Neural cell (in vitro differentiated cells): ENCODE results near the gene CA5A. TPM values are rescaled to one million over a fixed set of nuclear protein-coding genes. Genes with fewer than 3 reads are reported as not detected.
"Not testable (repeated sequence)": the region's sequence is repeated elsewhere in the genome, so short reads cannot be mapped to it uniquely, and the experiment has no call there.

ENCODE experiments used
- H2AFZ ChIP-seq: fragments of 200-600, 300-800 bp; sonication (generic), shearing (Covaris generic); 2 replicates; pipeline ENCODE4 v1.6.0; 2014; ENCODE audit warnings: low read depth, mild to moderate bottlenecking, antibody characterized with exemption, low read length, moderate library complexity
- H3F3A ChIP-seq: fragments of 200-600 bp; shearing (Covaris generic); 2 replicates; pipeline ENCODE4 v1.6.1; 2016; ENCODE audit warnings: mild to moderate bottlenecking, moderate library complexity, mixed read lengths, antibody characterized with exemption, low read length; ENCODE audit not compliant: insufficient read depth, poor library complexity, severe bottlenecking
- H3K27ac ChIP-seq: fragments of 200-600, 300-800 bp; sonication (generic), shearing (Covaris generic); 2 replicates; pipeline ENCODE4 v1.5.1; 2014; ENCODE audit warnings: mild to moderate bottlenecking, low read length, moderate library complexity
- H3K27me3 ChIP-seq: fragments of 300-800, 200-600 bp; sonication (generic), shearing (Covaris generic); 2 replicates; pipeline ENCODE4 v1.6.0; 2014; ENCODE audit warnings: mild to moderate bottlenecking, low read depth, low read length, moderate library complexity; ENCODE audit not compliant: insufficient read depth
- H3K36me3 ChIP-seq: fragments of 300-800, 200-600 bp; sonication (generic), shearing (Covaris generic); 2 replicates; pipeline ENCODE4 v1.5.1; 2014; ENCODE audit warnings: mild to moderate bottlenecking, antibody characterized with exemption, low read length, moderate library complexity; ENCODE audit not compliant: insufficient read depth
- H3K4me2 ChIP-seq: fragments of 300-800, 200-600 bp; sonication (generic), shearing (Covaris generic); 2 replicates; pipeline ENCODE4 v1.6.0; 2014; ENCODE audit warnings: mild to moderate bottlenecking, low read length
- H3K4me3 ChIP-seq: fragments of 300-800, 200-600 bp; sonication (generic), shearing (Covaris generic); 2 replicates; pipeline ENCODE4 v1.5.1; 2014; ENCODE audit warnings: mild to moderate bottlenecking, low read length, moderate library complexity
- H3K79me2 ChIP-seq: fragments of 200-600 bp; shearing (Covaris generic); replicated peaks from 2 replicates; pipeline ENCODE4 v1.6.0; 2014; ENCODE audit warnings: mild to moderate bottlenecking, low read length, moderate library complexity; ENCODE audit not compliant: insufficient read depth
- H3K9ac ChIP-seq: fragments of 300-800, 200-600 bp; sonication (generic), shearing (Covaris generic); 2 replicates; pipeline ENCODE4 v1.6.1; 2016; ENCODE audit warnings: mild to moderate bottlenecking, low read length, mixed read lengths
- H3K9me2 ChIP-seq: fragments of 200-600 bp; shearing (Covaris generic); 2 replicates; pipeline ENCODE4 v1.6.1; 2016; ENCODE audit warnings: mild to moderate bottlenecking, low read length, mixed read lengths; ENCODE audit not compliant: insufficient read depth
- H3K9me3 ChIP-seq: fragments of 200-600, 300-800 bp; sonication (generic), shearing (Covaris generic); 2 replicates; pipeline ENCODE4 v1.6.1; 2016; ENCODE audit warnings: mild to moderate bottlenecking, mixed run types, low read length, moderate library complexity, mixed read lengths
- H4K20me1 ChIP-seq: fragments of 200-600 bp; shearing (Covaris generic); 2 replicates; pipeline ENCODE4 v1.6.1; 2016; ENCODE audit warnings: mild to moderate bottlenecking, mixed run types; ENCODE audit not compliant: insufficient read depth
- EP300 ChIP-seq: fragments of 450-650 bp; conservative IDR thresholded peaks from 2 replicates; pipeline ENCODE4 v1.6.1; 2014; ENCODE audit warnings: antibody characterized with exemption, mild to moderate bottlenecking, moderate library complexity; ENCODE audit not compliant: poor library complexity, severe bottlenecking
- EZH2 ChIP-seq: fragments of 200-600, 300-800 bp; shearing (Covaris generic), sonication (generic); IDR thresholded peaks from 2 replicates; pipeline ENCODE4 v1.6.1; 2014; ENCODE audit warnings: antibody characterized with exemption, low read length, borderline replicate concordance, mild to moderate bottlenecking; ENCODE audit not compliant: insufficient read depth, poor library complexity, severe bottlenecking
- MXI1 ChIP-seq: fragments of 450-650 bp; conservative IDR thresholded peaks from 2 replicates; pipeline ENCODE4 v1.6.1; 2014; ENCODE audit warnings: antibody characterized with exemption, mild to moderate bottlenecking; ENCODE audit not compliant: poor library complexity, severe bottlenecking
- POLR2AphosphoS5 ChIP-seq: IDR thresholded peaks from 2 replicates; pipeline ENCODE4 v1.6.1; 2012
- RAD21 ChIP-seq: fragments of 450-650 bp; conservative IDR thresholded peaks from 2 replicates; pipeline ENCODE4 v1.6.1; 2014; ENCODE audit warnings: antibody characterized with exemption, mild to moderate bottlenecking, moderate library complexity
- SMC3 ChIP-seq: fragments of 450-650 bp; conservative IDR thresholded peaks from 2 replicates; pipeline ENCODE4 v1.6.1; 2014; ENCODE audit warnings: antibody characterized with exemption, mild to moderate bottlenecking, moderate library complexity; ENCODE audit not compliant: poor library complexity
- TAF1 ChIP-seq: IDR thresholded peaks from 2 replicates; pipeline ENCODE4 v1.6.1; 2012; ENCODE audit warnings: low read depth
- polyA plus RNA-seq: library from polyadenylated mRNA; depleted of rRNA; stranded (reverse); fragments of >200 nt; gene quantifications from 2 replicates; pipeline ENCODE4 v1.2.3, GENCODE V29; 2014
- TF ChIP-seq, protein P1 (sequence below): IDR thresholded peaks from 2 replicates; pipeline ENCODE4 v1.6.1; 2012; ENCODE audit warnings: borderline replicate concordance

CA5A gene
- polyA plus RNA-seq, 1 donor from 2014 or later, result not detected

DNA sequence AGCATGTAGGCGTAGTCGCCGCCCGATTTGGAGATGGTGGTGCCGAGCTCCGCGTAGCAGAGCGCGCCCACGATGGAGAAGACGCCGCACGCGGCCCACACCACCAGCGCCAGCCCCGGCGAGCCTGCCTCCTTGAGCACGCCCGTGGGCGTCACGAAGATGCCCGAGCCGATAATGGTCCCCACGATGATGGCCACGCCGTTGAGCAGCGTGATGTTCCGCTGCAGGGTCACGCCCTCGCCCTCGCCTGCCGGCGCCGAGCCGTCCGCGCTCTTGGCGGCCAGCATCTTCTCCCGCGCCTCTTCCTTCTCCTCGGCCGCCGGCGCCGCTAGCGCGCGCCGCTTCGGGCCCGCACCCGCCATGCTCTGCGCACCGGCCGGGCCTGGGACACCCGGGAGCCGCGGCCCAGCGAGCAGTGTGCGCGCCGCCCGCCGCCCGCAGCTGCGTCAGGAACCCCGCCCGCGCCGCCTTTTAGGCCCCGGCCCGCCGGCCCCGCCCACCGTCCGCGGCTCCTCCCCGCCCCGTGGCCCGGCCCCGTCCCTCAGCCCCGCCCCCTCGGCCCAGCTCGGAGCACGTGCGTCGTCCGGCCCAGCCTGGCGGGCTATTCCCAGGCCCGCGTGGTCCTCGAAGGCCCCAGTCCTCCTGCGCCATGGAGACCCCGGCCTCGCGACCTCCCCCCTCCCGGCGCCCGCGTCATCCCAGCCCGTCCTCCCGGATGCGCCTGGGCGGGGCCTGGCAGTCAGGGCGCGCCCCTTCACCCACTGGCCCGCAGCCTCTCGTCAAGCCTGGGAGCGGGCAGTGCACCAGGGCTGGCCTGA is 67.1 kb downstream of the CA5A start, which contains the start of gene SLC7A5:
TSS of gene SLC7A5 (minus strand) at position 447 of the 818 bp plus-strand sequence. CDS start at position 362, 85 bp downstream.
- not testable (repeated sequence) for H2AFZ ChIP-seq

DNA sequence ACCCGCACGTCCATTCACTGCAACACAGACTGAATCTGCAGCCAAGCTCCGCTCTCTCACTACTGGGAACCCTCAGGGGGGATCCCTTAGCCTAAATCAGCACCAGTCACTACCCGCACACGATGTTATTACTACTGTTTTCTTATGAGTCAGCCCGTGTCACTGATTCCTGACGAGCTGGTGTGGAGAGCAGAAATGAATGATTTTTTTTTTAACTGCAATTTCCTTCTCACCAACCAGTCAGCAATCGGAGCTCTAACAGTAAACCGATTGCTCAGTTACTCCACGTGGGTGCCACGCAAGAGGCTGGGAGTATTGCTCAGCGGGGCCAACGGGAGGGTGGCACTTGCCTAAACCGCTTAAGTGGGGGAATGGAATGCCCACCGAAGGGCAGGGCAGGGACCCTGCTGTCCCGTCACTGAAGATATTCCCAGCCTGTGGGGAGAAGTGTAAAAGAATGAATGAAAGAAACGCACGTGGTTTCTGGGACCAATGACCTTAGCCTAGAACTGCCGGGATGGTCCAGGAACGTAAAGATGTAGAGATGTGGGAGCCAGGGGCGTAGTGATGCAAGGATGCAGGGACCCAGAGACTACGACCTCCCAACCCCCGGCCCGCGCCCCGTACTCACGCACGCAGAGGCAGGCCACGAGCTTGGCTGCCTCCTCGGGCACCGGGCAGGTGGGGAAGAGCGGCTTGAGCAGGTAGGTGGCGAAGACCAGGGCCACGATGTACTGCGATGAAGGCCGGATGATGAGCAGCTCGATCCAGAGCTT is 67.9 kb downstream of the CA5A start:
- TF ChIP-seq MXI1 (peak; percentile 84), POLR2AphosphoS5 (peak; percentile 34)
- H3K27ac ChIP-seq, H3K79me2 ChIP-seq: not testable (repeated sequence)

More for the DNA sequence above, 67.1 kb downstream of the CA5A start, which contains the start of gene SLC7A5:
- H3K27me3 ChIP-seq, H3K9me3 ChIP-seq, H3K27ac ChIP-seq, H3K9me2 ChIP-seq, H3F3A ChIP-seq, H4K20me1 ChIP-seq, H3K79me2 ChIP-seq, H3K36me3 ChIP-seq: not testable (repeated sequence)
- H3K9ac ChIP-seq, result peak within 1 kb of the TSS; percentile 63
- H3K4me2 ChIP-seq, result peak within 1 kb of the TSS; percentile 48
- peak within 1 kb of the TSS; percentile 71 for H3K4me3 ChIP-seq
- peak; percentile 3 for TF ChIP-seq POLR2AphosphoS5

DNA sequence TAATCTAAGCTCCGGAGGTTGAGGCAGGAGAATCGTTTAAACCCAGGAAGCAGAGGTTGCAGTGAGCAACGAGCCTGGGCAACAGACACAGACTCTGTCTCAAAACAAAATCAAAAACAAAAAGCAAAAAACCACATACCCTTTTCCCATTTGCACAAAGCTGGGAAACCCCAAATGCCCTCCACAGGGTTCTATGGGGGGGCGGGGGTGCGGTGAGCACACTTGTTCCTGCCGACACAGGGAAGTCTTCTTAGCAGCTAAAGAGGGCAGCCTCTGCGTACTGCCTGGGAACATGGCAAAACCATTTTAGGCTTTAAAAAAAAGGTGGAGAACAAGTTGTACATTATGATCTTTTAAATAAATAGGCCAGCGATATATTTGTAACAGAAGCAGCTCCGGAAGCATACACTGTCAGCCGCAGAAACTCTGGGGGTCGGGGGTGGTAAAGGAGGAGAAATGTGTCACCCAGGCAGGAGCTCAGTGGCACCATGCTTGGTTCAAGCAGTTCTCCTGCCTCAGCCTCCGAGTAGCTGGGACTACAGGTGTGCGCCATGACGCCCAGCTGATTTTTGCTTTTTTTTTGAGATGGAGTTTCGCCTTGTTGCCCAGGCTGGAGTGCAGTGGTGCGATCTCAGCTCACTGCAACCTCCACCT is 70.3 kb downstream of the CA5A start:
- H3K4me3 ChIP-seq, H3K9ac ChIP-seq, H3K79me2 ChIP-seq, H3K9me2 ChIP-seq, H3K27me3 ChIP-seq, H3F3A ChIP-seq, H3K27ac ChIP-seq, H3K4me2 ChIP-seq, H3K36me3 ChIP-seq, H2AFZ ChIP-seq, H3K9me3 ChIP-seq, H4K20me1 ChIP-seq: not testable (repeated sequence)

More for the DNA sequence above, 67.9 kb downstream of the CA5A start:
- not testable (repeated sequence) for H3K27me3 ChIP-seq, H4K20me1 ChIP-seq, H3K9me2 ChIP-seq, H2AFZ ChIP-seq, H3K36me3 ChIP-seq, H3K9me3 ChIP-seq, H3F3A ChIP-seq
- peak overlapping the region; percentile 63 for H3K9ac ChIP-seq
- peak overlapping the region; percentile 48 for H3K4me2 ChIP-seq
- peak overlapping the region; percentile 71 for H3K4me3 ChIP-seq

DNA sequence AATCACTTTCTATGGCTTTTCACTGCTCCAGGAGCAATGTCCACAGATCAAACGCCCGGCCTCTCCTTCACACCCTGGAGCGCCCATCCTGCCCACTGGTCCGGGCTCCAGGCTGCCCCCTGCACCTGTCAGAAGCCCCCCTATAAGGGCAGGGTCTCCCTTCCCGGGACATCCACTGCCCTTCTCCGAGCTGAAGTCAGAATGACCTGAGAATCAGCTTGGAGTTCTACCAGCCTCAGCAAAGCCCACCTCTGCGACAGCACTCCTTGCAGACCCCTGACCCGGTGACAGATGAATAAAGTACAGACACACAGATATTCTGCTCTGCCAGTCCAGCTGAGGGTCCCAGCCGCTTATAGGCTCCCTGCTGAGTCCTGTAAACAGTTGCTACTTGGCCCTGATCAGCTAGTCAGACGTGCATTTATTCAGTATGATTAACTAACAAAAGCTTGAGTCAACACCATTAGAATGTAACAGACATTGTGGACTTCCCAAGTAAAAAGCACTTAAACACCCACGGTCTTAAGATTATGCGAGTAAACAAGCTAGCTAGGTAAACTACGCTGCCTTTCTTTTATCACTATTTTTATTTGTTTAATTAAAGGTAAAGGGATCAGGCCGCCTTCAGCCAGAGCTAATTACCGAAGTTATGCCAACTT is 71.9 kb downstream of the CA5A start:
- no peaks in the 10 kb centered on the region for H3K9me2 ChIP-seq
- no peak overlapping the region for H3K27ac ChIP-seq
- no peak overlapping the region for H3K4me3 ChIP-seq
- no peaks in the 10 kb centered on the region for H4K20me1 ChIP-seq
- TF ChIP-seq RAD21, result no peak
- no peak for TF ChIP-seq MXI1
- no peak for TF ChIP-seq SMC3
- no peak for TF ChIP-seq EZH2
- TF ChIP-seq, protein P1, sequence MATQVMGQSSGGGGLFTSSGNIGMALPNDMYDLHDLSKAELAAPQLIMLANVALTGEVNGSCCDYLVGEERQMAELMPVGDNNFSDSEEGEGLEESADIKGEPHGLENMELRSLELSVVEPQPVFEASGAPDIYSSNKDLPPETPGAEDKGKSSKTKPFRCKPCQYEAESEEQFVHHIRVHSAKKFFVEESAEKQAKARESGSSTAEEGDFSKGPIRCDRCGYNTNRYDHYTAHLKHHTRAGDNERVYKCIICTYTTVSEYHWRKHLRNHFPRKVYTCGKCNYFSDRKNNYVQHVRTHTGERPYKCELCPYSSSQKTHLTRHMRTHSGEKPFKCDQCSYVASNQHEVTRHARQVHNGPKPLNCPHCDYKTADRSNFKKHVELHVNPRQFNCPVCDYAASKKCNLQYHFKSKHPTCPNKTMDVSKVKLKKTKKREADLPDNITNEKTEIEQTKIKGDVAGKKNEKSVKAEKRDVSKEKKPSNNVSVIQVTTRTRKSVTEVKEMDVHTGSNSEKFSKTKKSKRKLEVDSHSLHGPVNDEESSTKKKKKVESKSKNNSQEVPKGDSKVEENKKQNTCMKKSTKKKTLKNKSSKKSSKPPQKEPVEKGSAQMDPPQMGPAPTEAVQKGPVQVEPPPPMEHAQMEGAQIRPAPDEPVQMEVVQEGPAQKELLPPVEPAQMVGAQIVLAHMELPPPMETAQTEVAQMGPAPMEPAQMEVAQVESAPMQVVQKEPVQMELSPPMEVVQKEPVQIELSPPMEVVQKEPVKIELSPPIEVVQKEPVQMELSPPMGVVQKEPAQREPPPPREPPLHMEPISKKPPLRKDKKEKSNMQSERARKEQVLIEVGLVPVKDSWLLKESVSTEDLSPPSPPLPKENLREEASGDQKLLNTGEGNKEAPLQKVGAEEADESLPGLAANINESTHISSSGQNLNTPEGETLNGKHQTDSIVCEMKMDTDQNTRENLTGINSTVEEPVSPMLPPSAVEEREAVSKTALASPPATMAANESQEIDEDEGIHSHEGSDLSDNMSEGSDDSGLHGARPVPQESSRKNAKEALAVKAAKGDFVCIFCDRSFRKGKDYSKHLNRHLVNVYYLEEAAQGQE, result no peak
- no peak for TF ChIP-seq POLR2AphosphoS5
- TF ChIP-seq TAF1, result no peak
- TF ChIP-seq EP300, result no peak
- no peaks in the 10 kb centered on the region for H3K36me3 ChIP-seq
- no peaks in the 10 kb centered on the region for H3F3A ChIP-seq
- no peaks in the 10 kb centered on the region for H3K27me3 ChIP-seq
- H3K4me2 ChIP-seq, result no peak overlapping the region
- no peak overlapping the region for H2AFZ ChIP-seq
- no peaks in the 10 kb centered on the region for H3K79me2 ChIP-seq
- no peak overlapping the region for H3K9ac ChIP-seq
- H3K9me3 ChIP-seq, result no peaks in the 10 kb centered on the region

- H3K9ac ChIP-seq, H2AFZ ChIP-seq, H3K27ac ChIP-seq, H3K4me2 ChIP-seq, H3F3A ChIP-seq, H3K9me2 ChIP-seq, H4K20me1 ChIP-seq, H3K27me3 ChIP-seq, H3K9me3 ChIP-seq, H3K36me3 ChIP-seq, H3K79me2 ChIP-seq, H3K4me3 ChIP-seq: not testable (repeated sequence)
These were observed 73.0 kb downstream of the CA5A start for GRCh38 chr16:87863327-87863635.
